Subcutaneous preadipocyte (primary cell): ENCODE measurements around the gene LMBRD1. TPM values are rescaled to one million over a fixed set of nuclear protein-coding genes. Genes with fewer than 3 reads are reported as not detected.

Experiments
- total RNA-seq: library from RNA; depleted of rRNA; stranded (reverse); fragments of >200 nt; gene quantifications from 2 replicates; pipeline ENCODE4 v1.2.3, GENCODE V29; 2012

LMBRD1 gene
- 18.6 and 25.0 TPM in 2 replicates for total RNA-seq

DNA sequence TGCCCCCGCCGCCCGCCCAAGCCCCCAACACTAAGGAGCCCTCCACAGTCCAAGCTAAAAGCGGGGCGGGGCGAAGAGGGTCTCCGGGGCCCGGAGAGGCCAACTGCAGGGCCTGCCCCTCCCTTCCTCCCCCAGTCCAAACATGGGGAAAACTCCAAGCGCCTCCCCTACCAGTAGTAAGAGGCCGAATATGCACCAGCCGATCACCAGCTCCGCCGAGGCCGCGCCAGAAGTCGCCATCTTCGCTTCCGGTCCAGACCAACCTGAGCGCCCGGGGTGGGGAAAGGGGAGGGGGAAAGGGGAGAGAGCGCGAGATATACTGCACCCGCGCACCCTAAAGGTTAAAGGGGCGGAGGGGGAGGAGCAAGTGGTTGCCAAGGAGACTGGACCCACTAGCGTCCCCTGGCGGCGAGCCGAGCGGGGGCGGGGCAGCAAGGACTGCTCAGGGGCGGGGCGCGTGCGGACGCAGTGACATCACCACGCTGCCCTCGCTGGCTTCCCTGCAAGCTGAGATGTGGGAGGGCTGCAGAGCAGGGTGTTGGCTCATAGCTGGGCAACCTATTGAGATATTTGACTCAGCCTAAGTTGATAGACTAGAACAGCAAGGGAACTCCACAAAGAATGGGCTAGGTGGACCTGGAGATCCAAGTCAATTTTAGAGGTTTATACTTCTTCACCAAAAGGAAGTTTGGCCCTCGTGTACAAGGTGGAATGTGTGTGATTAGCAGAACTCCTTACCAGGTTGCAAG lies at the start of gene LMBRD1:
Gene LMBRD1, minus strand, starts transcription at position 369 of the 749 bp plus-strand sequence. Its CDS starts 129 bp downstream, at position 240.

Other genes starting within 250 kb of the LMBRD1 start
- gene COL19A1, start 69.5 kb upstream of the LMBRD1 start, total RNA-seq = under 0.01 and 0.39 TPM in 2 replicates